Activated CD8-positive, alpha-beta T cell treated with anti-CD3 and anti-CD28 coated beads, Interleukin-2, amount 10 ng/mL, durations not matched to agents 7 days and 5 days (primary cell): ENCODE data around the gene NKTR. TPM values are rescaled to one million over a fixed set of nuclear protein-coding genes. Genes with fewer than 3 reads are reported as not detected.

Experiments used
- ATAC-seq: fragments of 150-1000 bp; cut with Tn5 transposase; one replicate; pipeline ENCODE4 v1.10.0; 2021; ENCODE audit warnings: moderate library complexity
- CTCF ChIA-PET: fragments of 350-600 bp; sonication (Branson Sonifier 250); formaldehyde crosslinking; loops from one replicate; lab custom pipeline; 2021; ENCODE audit warnings: antibody characterized with exemption; lab: Charles Lee
- POLR2A ChIA-PET: fragments of 350-600 bp; sonication (Branson Sonifier 250); formaldehyde crosslinking; loops from one replicate; lab custom pipeline; 2021; ENCODE audit warnings: antibody characterized with exemption; lab: Charles Lee
- DNase-seq: peaks from one replicate; pipeline ENCODE4 v3.0.0-alpha.2; 2020
- H3K27ac Mint-ChIP-seq: one replicate; pipeline ENCODE4 v1.8.0; 2021; ENCODE audit warnings: mild to moderate bottlenecking, mixed read lengths
- H3K27me3 Mint-ChIP-seq: one replicate; pipeline ENCODE4 v1.8.0; 2021; ENCODE audit warnings: low read depth, mixed read lengths
- H3K36me3 Mint-ChIP-seq: one replicate; pipeline ENCODE4 v1.8.0; 2021; ENCODE audit warnings: low read depth, mixed read lengths
- H3K4me1 Mint-ChIP-seq: one replicate; pipeline ENCODE4 v1.8.0; 2021; ENCODE audit warnings: low read depth, mixed read lengths
- H3K4me3 Mint-ChIP-seq: one replicate; pipeline ENCODE4 v1.8.0; 2021; ENCODE audit warnings: mild to moderate bottlenecking, mixed read lengths
- H3K9me3 Mint-ChIP-seq: one replicate; pipeline ENCODE4 v1.8.0; 2022; ENCODE audit warnings: mixed read lengths; ENCODE audit not compliant: insufficient read depth
- total RNA-seq, 2 experiments: library from RNA; stranded (reverse); gene quantifications; one replicate each; pipeline ENCODE4 v1.2.3, GENCODE V29; 2021

NKTR gene
- total RNA-seq, 2 experiments from 2014 or later: 85.9 to 90.3 TPM

DNA sequence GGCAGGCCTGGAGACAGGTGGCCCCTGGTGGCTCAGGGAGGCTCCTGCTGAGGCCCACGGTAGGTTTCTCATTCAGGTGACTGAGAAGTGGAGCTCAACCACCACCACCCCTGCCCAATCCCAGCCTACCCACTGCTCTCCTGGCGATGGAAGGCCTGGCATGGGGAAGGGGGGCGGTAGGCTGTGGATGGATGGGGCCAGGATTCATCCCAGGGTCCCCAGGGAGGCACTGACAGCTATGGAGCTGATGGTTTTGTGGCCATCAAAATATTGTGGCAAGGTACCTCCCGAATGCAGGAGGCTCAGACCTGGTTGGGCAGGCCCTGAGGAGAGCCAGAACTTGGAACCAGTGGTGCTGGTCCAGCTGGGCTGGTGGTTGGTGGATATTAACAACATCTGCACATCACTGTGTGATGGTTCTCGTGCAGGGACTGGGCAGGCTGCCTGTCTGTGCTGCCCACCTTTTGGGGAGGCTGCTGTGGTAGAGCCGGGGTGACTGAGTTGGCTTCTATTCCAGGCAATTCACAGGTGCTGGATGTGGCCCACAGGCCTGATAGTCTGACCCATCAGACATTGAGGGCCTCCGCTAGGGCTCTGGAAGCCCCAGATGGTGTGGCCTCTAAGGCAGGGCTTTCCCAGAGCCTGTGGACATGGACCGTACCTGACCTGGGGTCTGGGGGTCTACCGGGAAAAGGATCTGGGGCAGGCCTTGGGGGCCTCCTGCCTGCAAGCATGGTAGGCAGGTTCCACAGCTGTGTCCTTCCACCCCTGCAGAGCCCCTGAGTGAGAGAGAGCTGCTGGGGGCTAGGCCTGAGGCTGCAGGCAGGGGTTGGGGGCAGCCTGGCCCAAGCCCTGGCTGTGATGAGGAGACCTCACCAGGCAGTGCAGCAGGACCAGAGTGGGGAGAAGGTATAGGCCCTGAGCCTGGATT lies 56.5 kb downstream of the NKTR start:
- ATAC-seq: no peak
- H3K4me1 Mint-ChIP-seq: peaks cover 21% of the 10 kb centered on the region
- H3K27ac Mint-ChIP-seq: no peak overlapping the region
- no peaks in the 10 kb centered on the region for H3K36me3 Mint-ChIP-seq
- no peaks in the 10 kb centered on the region for H3K9me3 Mint-ChIP-seq
- DNase-seq: no peak
- CTCF ChIA-PET: no interaction called here
- no peak overlapping the region for H3K4me3 Mint-ChIP-seq
- POLR2A ChIA-PET: no interaction called here
- H3K27me3 Mint-ChIP-seq: peaks cover 2% of the 10 kb centered on the region

DNA sequence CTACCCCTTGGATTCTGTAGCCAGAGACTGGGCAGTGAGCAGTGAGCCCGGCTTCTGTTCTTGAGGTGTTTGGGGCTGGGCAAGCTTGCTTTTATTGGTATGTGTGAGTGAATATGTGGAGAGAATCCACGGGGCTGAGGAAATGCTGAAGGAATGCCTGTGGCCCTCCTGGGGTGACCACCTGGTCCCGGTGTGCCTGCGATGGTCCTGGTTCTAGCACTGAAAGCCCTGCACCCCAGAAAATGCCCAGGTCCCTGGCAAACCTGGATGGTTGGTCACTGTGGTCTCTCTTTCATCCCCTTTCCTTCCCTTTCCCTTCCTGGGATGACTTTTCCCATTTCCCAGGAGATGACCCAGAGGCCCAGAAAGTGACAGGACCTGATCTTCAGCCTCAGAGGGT lies 57.2 kb downstream of the NKTR start:
- Mint-ChIP-seq H3K36me3 (no peaks in the 10 kb centered on the region), H3K27me3 (peaks cover 2% of the 10 kb centered on the region), H3K4me1 (peaks cover 14% of the 10 kb centered on the region), H3K27ac (no peak overlapping the region), H3K4me3 (no peak overlapping the region), H3K9me3 (no peaks in the 10 kb centered on the region)
- ChIA-PET CTCF (no interaction called here), POLR2A (no interaction called here)
- DNase-seq: no peak
- ATAC-seq: no peak

DNA sequence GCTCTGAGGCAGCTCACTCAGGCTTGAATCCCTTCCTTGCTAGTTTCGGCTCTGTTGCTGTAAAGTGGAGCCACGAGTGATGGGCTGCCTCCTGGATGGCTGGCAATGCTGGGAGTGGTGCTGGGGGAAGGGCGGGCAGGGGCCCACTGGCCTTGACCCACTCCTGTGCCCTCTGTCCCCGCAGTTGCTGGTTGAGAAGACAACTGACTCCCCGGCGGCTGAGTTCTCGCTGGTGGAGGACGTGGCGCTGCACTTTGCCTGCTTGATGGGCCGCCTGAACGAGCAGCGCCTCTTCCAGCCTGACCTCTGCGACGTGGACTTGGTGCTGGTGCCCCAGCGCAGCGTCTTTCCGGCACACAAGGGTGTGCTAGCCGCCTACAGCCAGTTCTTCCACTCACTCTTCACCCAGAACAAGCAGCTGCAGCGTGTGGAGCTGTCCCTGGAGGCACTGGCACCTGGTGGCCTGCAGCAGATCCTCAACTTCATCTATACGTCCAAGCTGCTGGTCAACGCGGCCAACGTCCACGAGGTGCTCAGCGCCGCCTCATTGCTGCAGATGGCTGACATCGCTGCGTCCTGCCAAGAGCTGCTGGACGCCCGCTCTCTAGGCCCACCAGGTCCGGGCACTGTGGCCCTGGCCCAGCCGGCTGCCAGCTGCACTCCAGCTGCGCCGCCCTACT lies 57.7 kb downstream of the NKTR start:
- POLR2A ChIA-PET: no interaction called here
- H3K27me3 Mint-ChIP-seq: peaks cover 2% of the 10 kb centered on the region
- peaks cover 8% of the 10 kb centered on the region for H3K4me1 Mint-ChIP-seq
- DNase-seq (no peak), ATAC-seq (no peak)
- no peak overlapping the region for H3K4me3 Mint-ChIP-seq
- CTCF ChIA-PET: no interaction called here
- no peaks in the 10 kb centered on the region for H3K36me3 Mint-ChIP-seq
- H3K9me3 Mint-ChIP-seq: no peaks in the 10 kb centered on the region
- no peak overlapping the region for H3K27ac Mint-ChIP-seq

DNA sequence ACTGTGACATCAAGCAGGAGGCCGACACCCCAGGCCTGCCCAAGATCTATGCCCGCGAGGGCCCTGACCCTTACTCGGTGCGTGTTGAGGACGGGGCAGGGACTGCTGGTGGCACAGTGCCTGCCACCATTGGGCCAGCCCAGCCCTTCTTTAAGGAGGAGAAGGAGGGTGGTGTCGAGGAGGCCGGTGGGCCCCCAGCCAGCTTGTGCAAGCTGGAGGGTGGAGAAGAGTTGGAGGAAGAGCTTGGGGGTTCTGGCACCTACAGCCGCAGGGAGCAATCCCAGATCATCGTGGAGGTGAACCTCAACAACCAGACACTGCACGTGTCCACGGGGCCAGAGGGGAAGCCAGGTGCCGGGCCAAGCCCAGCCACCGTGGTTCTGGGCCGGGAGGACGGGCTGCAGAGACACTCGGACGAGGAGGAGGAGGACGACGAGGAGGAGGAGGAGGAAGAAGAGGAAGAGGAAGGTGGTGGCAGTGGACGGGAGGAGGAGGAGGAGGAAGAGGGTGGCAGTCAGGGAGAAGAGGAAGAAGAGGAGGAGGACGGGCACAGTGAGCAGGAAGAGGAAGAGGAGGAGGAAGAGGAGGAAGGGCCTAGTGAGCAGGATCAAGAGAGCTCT lies 58.4 kb downstream of the NKTR start:
- no peaks in the 10 kb centered on the region for H3K9me3 Mint-ChIP-seq
- no peaks in the 10 kb centered on the region for H3K36me3 Mint-ChIP-seq
- H3K4me1 Mint-ChIP-seq: peaks cover 1% of the 10 kb centered on the region
- no peak for DNase-seq
- ChIA-PET CTCF (no interaction called here), POLR2A (no interaction called here)
- ATAC-seq: no peak
- no peak overlapping the region for H3K4me3 Mint-ChIP-seq
- no peaks in the 10 kb centered on the region for H3K27me3 Mint-ChIP-seq
- H3K27ac Mint-ChIP-seq: peak overlapping the region; percentile 39

DNA sequence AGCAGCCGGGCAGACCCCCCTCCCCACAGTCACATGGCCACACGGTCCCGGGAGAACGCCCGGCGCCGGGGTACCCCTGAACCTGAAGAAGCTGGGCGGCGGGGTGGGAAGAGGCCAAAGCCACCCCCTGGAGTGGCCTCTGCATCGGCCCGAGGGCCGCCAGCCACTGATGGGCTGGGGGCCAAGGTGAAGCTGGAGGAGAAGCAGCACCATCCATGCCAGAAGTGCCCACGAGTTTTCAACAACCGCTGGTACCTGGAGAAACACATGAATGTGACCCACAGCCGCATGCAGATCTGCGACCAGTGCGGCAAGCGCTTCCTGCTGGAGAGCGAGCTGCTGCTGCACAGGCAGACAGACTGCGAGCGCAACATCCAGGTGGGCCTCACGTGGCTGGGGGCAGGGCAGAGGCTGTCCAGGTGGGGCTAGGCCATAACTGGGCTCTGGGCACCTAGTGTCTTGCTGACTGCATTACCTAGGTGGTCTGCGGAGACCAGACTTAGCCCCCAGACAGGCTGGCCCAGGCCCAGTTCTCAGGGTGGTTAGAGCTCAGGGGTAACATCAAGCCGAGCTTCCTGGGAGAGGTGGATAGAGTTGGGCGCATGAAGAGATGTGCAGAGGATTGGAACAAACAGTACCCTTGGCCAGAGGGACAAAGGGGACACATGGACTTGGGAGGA lies 59.1 kb downstream of the NKTR start:
- no peaks in the 10 kb centered on the region for H3K27me3 Mint-ChIP-seq
- CTCF ChIA-PET: no interaction called here

DNA sequence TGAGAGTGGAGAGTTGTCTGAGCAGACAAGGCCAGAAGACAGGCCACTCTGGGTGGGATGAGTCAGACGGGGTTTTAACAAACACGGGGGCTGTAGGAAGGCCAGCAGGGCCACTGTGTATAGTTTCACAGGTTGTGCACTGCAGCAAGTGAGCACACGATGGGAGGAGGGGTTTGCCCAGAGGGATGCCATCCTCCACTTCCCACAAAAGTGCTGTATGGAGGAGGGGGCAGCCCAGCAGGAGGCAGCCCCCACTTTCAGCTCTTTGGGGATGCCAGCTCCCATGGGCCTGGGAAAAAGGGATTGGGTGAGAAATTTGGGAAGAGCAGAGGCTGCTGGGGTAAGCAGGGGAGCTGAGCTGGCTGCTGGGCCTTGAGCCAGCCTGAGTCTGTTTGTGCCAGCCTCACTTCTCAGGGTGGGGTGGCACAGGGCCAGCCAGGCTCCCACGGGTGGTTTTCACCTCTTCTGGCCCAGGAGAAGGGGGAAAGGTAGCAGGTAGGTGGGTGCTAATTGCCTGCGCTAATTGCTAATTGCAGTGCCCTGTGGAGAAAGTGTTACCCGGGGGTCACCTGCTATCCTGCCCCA lies 59.7 kb downstream of the NKTR start:
- DNase-seq (no peak), ATAC-seq (no peak)
- H3K27ac Mint-ChIP-seq: no peak overlapping the region
- no peaks in the 10 kb centered on the region for H3K27me3 Mint-ChIP-seq
- H3K9me3 Mint-ChIP-seq: no peaks in the 10 kb centered on the region
- no peaks in the 10 kb centered on the region for H3K4me1 Mint-ChIP-seq
- ChIA-PET POLR2A (no interaction called here), CTCF (interaction anchor here (0.9 to 1.2 kb wide), 2 partner anchors 86 to 112 kb away, joined by 3 to 5 read pairs; no protein-coding TSS in a partner anchor)
- H3K36me3 Mint-ChIP-seq: no peaks in the 10 kb centered on the region
- H3K4me3 Mint-ChIP-seq: no peak overlapping the region

More for the DNA sequence above, 59.1 kb downstream of the NKTR start:
- Mint-ChIP-seq H3K27ac (no peak overlapping the region), H3K36me3 (no peaks in the 10 kb centered on the region), H3K9me3 (no peaks in the 10 kb centered on the region), H3K4me1 (no peaks in the 10 kb centered on the region), H3K4me3 (no peak overlapping the region)
- ATAC-seq: no peak
- DNase-seq: no peak
- POLR2A ChIA-PET: interaction anchor here (0.6 kb wide), 1 partner anchor 156 kb away, joined by 3 read pairs; no protein-coding TSS in a partner anchor

DNA sequence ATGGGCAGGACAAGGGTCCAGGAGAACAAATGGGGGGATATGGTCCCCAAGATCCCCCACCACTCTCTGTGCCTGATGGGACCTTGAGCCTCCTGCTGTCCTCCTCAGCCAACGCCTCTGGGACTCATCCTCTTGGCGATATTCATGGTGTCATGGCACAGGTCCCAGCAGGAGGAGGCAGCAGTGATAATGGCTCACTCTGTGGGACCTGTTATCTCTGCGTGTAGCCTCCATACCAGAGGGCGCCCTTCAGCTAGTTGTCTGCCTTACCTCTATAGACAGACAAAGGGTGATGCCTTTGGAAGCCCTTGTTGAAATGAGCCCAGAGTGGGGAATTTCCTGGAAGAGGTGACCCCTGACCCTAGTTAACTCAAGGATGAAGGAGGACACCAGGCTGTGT lies 60.4 kb downstream of the NKTR start:
- no peak overlapping the region for H3K4me3 Mint-ChIP-seq
- no peak for ATAC-seq
- peak overlapping the region; percentile 34 for H3K27ac Mint-ChIP-seq
- H3K36me3 Mint-ChIP-seq: no peaks in the 10 kb centered on the region
- no peaks in the 10 kb centered on the region for H3K27me3 Mint-ChIP-seq
- no peak for DNase-seq
- no peaks in the 10 kb centered on the region for H3K4me1 Mint-ChIP-seq
- no peaks in the 10 kb centered on the region for H3K9me3 Mint-ChIP-seq
- CTCF ChIA-PET: interaction anchor here (0.8 to 1.2 kb wide), 5 partner anchors 13 to 221 kb away, joined by 3 to 5 read pairs (median 3); no protein-coding TSS in a partner anchor
- POLR2A ChIA-PET: no interaction called here

DNA sequence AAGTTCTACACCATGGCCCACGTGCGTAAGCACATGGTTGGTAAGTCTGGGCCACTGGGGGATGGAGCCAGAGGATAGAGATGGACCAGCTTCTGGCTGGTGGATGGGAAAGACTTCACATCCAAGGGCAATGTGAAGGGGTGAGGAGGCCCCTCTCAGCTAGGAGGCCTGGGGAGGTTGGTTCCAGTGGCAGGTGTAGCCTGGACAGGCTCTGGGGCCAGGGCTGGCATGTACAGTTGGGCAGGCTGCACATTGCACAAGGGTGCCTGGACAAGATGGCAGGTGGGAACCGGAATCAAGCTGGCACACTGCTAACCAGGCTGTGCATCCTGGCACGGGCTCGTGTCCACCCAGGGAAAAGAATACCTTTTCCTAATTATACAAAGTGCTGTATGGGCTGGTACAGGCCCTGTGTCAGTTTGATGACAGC lies 61.1 kb downstream of the NKTR start:
- Mint-ChIP-seq H3K36me3 (no peaks in the 10 kb centered on the region), H3K4me3 (no peak overlapping the region), H3K4me1 (no peaks in the 10 kb centered on the region), H3K27me3 (no peaks in the 10 kb centered on the region), H3K9me3 (no peaks in the 10 kb centered on the region), H3K27ac (no peak overlapping the region)
- ATAC-seq (no peak), DNase-seq (no peak)
- CTCF ChIA-PET: interaction anchor here (0.8 to 1.2 kb wide), 4 partner anchors 13 to 220 kb away, joined by 3 to 5 read pairs (median 4); no protein-coding TSS in a partner anchor
- POLR2A ChIA-PET: no interaction called here

DNA sequence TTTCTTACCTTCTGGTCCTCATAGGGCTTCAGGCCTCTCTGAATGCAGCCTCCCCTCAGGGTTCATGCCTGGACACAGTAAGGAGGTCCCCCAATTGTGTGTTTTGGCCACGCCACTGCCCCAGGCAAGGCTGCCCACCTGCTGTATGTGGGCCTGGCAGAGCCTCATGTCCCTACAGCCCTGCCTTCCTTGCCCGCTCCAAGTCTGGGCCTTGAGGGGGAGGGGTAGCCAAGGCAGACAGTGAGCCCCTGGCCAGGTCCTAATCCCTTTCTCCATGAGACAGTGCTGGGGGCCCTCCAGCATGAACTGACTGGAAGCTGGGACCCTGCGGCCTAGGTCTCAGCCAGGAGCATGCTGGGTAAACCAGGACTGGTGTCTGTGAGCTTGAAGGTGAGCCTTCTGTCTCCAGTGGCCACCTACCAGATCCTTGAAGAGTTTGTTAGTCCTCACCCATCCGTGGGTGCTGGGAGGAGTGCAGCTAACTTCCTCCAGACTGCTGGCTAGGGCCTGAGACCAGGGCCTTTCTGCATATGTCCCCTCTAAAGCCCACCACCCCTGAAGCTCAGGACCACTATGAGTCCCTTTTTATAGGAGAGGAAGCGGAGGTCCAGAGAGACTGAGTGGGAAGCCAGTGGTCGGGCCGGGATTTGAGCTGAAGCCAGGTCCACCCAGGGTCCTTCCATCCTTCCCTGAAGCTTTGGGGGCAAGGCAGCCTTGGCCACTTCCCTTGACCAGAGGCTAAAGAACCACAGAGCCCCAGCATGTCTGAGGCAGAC lies 61.7 kb downstream of the NKTR start:
- ChIA-PET POLR2A (no interaction called here), CTCF (interaction anchor here (0.8 kb wide), 1 partner anchor 219 kb away, joined by 3 read pairs; no protein-coding TSS in a partner anchor)
- no peak overlapping the region for H3K4me3 Mint-ChIP-seq
- no peaks in the 10 kb centered on the region for H3K27me3 Mint-ChIP-seq
- no peaks in the 10 kb centered on the region for H3K9me3 Mint-ChIP-seq
- H3K36me3 Mint-ChIP-seq: no peaks in the 10 kb centered on the region
- no peaks in the 10 kb centered on the region for H3K4me1 Mint-ChIP-seq
- no peak for ATAC-seq
- DNase-seq: no peak
- no peak overlapping the region for H3K27ac Mint-ChIP-seq

DNA sequence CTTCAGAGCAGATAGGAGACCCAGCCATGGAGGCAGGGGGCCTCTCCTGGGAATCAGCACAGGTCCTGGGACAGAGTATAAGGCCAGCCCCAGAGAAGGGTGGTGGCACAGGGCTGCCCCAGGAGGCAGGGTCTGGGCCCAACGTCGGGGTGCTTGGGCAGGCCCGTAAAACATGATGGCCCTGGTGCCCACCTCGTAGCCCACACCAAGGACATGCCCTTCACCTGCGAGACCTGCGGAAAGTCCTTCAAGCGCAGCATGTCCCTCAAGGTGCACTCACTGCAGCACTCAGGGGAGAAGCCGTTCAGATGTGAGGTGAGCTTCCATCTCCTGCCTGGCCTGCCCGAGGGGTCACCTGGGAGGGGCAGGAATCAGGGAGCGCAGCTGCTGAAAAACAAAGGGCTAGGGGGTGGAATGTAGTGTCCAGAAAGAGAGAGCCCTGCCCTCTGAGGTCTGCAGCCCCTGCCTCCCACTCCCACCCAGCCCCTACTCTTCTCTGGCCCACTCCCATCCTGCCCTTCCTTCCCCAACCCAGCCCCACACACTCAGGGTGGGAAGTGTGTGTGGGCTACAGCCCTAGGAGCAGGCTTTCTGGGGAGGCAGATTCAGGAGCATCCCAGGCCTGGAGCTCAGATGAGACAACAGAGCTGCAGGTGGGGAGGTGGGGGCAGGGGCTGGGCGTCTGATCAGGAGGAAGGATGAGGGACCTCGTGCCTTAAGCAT lies 62.5 kb downstream of the NKTR start:
- ATAC-seq (no peak), DNase-seq (no peak)
- Mint-ChIP-seq H3K4me3 (no peak overlapping the region), H3K27ac (no peak overlapping the region), H3K36me3 (no peaks in the 10 kb centered on the region), H3K4me1 (no peaks in the 10 kb centered on the region), H3K27me3 (no peaks in the 10 kb centered on the region), H3K9me3 (no peaks in the 10 kb centered on the region)
- ChIA-PET CTCF (no interaction called here), POLR2A (no interaction called here)
